ENCODE results near the gene PPAT.
"Not testable (repeated sequence)": the region's sequence is repeated elsewhere in the genome, so short reads cannot be mapped to it uniquely, and the experiment has no call there.

Gene PPAT

DNA sequence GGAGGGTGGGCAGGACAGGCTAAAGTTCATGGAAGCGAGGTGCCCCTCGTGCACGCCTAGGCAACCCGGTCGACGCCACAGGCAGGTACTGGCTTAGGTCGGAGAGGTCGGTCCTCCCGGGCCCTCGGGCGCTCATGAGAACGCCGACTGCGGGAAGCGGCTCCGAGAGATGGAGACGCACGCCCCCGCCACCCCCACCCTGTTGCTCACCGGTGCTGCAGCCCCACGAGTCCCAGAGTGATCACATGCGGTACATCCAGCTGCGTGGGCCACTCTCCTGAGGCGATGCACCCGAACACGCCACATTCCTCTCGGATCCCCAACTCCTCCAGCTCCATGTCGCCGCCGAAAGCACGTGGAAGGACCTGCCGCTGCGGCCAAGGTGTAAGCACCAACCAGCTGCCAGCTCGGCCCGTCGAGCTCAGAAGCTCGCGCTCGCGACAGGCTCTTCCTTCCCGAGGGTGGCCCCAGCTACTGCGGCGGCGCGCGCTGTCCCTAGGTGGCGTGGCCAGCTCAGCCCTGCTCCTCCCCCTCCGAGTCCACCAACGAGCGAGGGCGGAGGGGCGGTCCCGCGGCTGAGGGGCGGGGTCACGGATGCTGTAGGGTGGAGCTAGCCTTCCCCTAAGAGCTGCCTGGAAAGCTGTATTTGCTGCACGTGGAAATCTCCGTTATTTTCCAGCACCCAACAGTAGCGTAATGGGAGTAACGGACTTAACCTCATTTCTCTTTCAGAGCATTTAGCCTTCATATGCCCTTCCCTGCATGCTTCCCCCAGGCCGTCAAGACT is at the start of gene PPAT:
PPAT (minus strand) TSS at position 476 of the 787 bp plus-strand sequence; CDS start at position 338, 138 bp downstream.
- peak; percentile 95 for DNase-seq
- in situ Hi-C loops (cut with HindIII; ENCODE audit: low pct_ligation_motif_present, low pct_unique_long_range_greater_than_20kb, low sequenced_read_pairs) = no loop called here

DNA sequence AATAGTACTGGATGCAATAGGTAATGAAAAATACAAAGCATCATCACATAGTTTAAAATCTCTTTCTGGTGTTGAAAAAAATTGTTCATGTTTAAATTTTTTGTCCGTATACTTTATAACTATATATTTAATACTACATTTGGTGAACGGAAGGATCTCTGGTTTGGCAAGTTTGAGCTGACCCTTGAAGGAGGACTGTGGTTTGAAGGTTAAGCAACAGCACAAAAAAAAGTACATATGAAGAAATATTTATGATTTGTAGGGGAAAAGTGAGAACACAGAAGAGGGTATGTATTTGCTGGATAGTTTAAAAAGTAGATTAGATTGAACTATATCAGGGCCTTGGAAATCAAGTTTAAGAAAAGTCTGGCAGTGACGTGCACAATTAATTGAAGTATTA is 45.3 kb upstream of the PPAT start:
- no peak for DNase-seq
- in situ Hi-C loops (cut with HindIII; ENCODE audit: low pct_ligation_motif_present, low pct_unique_long_range_greater_than_20kb, low sequenced_read_pairs) = no loop called here

DNA sequence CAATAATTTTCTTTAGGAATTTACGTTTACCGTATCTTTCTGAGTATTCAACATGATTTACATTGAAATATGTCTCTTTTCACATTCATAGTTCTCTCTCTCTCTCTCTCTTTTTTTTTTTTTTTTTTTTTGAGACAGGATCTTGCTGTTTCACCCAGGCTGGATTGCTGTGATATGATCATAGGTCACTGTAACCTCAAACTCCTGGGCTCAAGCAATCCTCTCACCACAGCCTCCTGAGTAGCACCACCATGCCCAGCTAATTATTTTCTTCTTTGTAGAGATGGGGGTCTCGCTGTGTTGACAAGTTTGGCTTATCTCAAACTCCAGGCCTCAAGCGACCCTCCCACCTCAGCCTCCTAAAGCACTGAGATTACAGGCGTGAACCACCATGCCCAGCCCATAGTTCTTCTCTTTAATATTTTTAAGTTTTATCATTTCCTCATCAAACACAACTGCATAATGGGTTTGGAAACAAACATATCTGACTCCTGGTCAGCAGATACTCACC is 41.8 kb upstream of the PPAT start:
- no peak for DNase-seq
- in situ Hi-C loops (cut with HindIII; ENCODE audit: low pct_ligation_motif_present, low pct_unique_long_range_greater_than_20kb, low sequenced_read_pairs) = no loop called here

DNA sequence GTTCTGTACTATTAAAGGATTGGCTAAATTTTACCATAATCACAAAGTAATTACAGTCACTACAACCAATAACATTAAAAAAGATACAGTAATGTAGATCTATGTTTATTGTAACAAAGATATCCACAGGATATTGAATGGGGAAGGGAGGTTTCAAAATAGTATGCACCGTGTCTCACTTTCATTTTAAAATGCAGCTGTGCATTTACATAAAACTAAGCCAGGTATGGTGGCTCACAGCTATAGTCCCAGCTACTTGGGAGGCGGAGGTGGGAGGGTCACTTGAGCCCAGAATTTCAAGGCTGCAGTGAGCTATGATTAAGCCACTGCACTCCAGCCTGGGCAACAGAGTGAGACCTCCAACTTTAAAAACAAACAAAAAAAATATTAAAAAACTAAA is 40.5 kb upstream of the PPAT start:
- no peak for DNase-seq
- in situ Hi-C loops (cut with HindIII; ENCODE audit: low pct_ligation_motif_present, low pct_unique_long_range_greater_than_20kb, low sequenced_read_pairs) = no loop called here

DNA sequence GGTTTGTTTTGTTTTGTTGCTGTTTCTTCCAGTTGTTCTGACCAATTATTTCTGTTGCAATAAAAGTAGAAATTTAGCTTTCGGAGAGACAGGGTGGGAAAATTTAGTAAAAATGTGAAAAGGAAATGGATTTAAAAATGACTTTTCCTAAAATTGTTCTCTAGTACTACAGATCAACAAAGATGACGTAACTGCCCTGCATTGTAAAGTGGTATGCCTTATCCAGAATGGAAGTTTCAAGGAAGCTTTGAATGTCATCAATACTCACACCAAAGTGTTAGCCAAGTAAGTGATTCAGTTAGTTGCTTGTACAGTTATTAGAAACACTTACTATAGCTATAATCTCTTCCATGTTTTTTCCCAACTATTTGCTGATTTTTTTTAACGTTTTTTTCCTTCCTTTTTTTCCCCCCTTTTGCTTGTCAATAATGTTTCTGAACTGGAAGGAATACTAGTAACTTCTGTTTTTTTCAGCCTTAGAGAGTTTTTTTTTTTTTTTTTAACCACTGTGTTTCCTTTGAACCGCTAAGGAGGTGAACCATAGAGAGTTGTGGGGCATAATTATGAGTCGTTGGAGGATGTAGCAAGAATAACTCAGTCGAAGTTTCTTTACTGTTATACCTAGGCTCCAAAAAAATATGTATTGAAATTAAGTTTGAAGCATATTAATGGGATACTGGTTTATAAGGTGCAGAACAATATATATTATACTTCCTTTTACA is 34.2 kb upstream of the PPAT start:
- in situ Hi-C loops (cut with HindIII; ENCODE audit: low pct_ligation_motif_present, low pct_unique_long_range_greater_than_20kb, low sequenced_read_pairs) = no loop called here

DNA sequence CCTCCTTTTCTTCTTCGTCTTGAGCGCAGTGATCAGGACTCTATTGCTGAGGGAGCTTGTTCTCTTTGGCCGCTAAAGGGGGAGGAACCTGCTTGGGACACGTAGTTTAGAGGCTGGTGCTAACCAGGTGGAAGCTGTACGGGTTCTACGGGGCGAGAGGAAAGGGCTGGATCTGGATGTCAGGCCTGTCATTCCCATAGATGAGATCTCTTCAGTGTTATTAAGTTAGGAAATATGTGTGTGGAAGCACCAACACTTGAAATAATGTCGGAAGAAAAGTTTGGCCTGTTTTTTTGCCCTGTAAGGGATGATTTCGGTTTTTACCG is 32.6 kb upstream of the PPAT start:
- in situ Hi-C loops (cut with HindIII; ENCODE audit: low pct_ligation_motif_present, low pct_unique_long_range_greater_than_20kb, low sequenced_read_pairs) = no loop called here
- DNase-seq = peak; percentile 53

More for the DNA sequence above, 34.2 kb upstream of the PPAT start:
- no peak for DNase-seq

DNA sequence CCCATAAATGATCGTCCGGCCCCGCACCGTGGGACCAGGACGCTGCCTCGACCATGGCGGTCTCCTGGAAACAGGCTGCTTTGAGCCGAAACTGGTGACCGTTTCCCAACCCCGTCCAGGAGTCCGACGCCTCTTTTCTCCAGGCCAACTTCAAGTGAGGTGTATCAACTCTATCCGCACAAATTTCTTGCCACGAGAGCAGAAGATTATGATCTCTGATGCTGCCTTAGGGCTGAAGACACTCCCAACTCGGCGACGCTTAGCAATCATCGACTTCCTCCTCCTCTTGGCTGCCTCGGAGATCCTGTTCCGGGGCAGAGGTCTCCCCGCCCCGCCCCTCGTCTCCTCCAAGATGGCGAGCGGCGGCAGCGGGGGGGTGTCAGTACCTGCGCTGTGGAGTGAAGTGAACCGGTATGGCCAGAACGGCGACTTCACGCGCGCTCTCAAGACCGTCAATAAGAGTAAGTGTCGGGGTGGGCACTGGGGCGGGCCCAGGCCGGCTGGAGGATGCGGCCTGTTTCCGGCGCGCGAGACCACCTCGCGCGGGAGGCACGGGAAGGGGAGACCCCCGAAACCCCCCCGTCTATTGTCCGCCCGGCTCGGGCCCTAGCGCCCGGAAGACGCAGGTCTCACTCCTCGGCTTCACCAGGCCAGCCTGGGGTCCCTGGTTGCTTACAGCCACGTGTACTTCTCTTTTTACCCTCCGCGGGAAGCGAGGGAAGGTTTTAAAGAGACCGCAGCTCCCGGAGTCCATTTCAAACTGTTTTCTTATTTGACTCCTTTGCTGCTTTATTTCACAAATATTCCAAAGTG is 32.1 kb upstream of the PPAT start, which contains the start of gene SRP72:
SRP72 (plus strand) TSS at position 334 of the 813 bp plus-strand sequence; CDS start at position 353, 19 bp downstream.
- in situ Hi-C loops (cut with HindIII; ENCODE audit: low pct_ligation_motif_present, low pct_unique_long_range_greater_than_20kb, low sequenced_read_pairs) = no loop called here

DNA sequence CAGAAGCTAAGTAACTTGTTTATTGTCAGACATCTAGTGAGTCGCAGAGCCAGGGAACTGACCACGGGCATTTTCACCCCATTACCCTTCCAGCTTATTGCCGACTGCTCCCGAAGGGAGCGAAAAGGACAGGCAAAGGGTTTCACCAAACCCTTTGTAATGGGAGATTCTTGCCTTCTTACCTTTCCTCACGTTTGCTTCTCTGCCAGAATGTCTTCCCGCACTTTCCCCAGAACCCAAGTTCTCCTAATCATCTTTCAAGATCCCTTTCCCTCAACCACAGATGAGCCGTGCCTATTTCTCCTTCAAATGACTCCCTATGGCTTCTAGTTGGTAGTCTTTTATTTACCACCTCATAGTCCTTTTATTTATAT is 31.5 kb upstream of the PPAT start:
- DNase-seq = no peak
- in situ Hi-C loops (cut with HindIII; ENCODE audit: low pct_ligation_motif_present, low pct_unique_long_range_greater_than_20kb, low sequenced_read_pairs) = no loop called here

More for the DNA sequence above, 32.1 kb upstream of the PPAT start, which contains the start of gene SRP72:
- DNase-seq = peak; percentile 87

DNA sequence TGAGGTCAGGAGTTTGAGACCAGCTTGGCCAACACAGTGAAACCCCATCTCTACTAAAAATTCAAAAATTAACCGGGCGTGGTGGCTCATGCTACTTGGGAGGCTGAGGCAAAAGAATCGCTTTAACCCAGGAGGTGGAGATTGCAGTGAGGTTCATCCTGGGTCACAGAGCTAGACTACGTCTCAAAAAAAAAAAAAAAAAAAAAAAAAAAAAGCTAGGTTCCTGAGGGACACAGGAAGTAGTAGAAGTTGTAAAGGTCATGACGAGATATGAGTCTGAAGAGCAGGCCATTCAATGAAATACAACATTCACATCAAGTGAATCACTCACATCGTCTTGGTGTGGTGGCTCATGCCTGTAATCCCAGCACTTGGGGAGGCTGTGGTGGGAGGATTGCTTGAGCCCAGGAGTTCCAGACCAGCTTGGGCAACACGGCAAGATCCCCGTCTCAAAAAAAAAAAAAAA is 30.9 kb upstream of the PPAT start:
- in situ Hi-C loops (cut with HindIII; ENCODE audit: low pct_ligation_motif_present, low pct_unique_long_range_greater_than_20kb, low sequenced_read_pairs) = not testable (repeated sequence)
- peak; percentile 82 for DNase-seq

DNA sequence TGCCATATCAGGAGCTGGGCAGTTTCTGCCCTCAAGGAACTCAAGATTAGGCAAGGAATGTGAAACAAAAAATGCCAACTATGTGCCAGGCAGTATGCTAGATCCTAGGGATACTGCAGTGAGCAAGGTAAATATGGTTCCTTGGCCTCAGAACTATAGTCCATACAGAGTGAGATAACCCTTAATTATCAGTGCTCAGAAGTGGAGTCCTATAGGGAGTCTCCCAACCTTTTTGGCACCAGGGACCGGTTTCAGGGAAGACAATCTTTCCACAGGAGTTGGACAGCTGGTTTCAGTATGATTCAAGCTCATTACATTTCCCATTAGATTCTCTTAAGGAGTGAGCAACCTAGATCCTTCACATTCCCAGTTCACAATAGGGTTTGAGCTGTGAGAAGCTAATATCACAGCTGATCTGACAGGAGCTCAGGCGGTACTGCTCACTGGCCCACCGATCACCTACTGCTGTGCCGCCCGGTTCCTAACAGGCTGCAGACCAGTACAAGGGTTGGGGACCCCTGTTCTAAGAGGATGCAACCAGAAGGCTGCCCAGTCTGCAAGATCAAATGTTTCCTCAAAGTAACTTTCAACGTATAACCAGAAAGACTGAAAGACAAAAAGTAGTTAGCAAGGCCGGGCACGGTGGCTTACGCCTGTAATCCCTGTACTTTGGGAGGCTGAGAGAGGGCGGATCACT is 30.3 kb upstream of the PPAT start:
- in situ Hi-C loops (cut with HindIII; ENCODE audit: low pct_ligation_motif_present, low pct_unique_long_range_greater_than_20kb, low sequenced_read_pairs) = no loop called here
- peak; percentile 17 for DNase-seq

DNA sequence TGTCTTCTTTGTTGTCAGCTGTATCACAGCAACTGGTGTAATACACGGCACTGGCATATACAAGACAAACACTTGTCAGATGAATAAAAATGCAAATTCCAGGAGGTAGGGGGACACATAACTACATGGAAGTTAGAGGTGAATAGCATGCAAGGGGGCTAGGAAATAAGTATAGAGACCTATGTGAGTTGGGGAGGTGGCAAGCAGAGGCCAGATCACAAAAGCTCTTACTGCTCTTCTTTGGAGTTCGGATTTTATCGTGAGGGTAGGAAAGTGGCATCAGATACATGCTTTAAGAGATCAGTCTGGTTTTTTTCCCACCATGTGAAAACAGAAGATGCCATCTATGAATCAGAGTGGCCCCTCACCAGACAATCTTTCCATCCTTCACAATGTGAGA is 29.2 kb upstream of the PPAT start:
- DNase-seq = no peak
- in situ Hi-C loops (cut with HindIII; ENCODE audit: low pct_ligation_motif_present, low pct_unique_long_range_greater_than_20kb, low sequenced_read_pairs) = no loop called here

DNA sequence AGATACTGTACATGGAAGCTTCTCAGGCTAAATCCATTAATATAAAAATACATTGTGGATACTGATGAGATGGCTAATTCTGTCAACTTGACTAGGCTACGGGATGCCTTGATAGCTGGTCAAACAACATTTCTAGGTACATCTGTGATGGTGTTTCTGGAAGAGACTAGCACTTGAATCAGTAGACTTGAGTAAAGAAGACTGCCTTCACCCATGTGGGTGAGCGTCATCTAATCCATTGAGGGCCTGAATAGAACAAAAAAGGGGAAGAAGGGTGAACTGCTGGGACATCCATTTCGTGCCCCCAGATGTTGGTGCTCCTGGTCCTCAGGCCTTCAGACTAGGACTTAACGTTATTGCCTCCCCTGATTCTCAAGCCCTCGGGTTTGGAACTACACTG is 28.3 kb upstream of the PPAT start:
- no peak for DNase-seq
- in situ Hi-C loops (cut with HindIII; ENCODE audit: low pct_ligation_motif_present, low pct_unique_long_range_greater_than_20kb, low sequenced_read_pairs) = no loop called here

DNA sequence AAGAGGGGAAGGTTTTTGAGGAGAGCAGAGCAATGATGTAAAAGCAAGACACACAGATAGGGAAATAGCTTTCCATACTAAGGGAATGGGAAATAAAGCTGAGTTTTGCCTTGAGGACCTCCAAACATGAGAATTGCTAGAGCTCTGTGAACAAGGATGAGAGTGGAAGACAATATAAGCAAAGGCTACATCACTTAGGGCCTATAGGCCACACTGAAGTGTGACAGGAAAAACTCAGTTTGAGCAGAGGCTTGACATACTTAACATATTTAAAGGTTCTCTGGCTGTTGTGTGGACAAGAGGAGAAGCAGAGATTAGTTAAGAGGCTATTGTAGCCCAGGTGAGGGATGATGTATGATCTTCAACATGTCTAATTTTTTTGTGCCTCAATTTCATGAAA is 26.7 kb upstream of the PPAT start:
- in situ Hi-C loops (cut with HindIII; ENCODE audit: low pct_ligation_motif_present, low pct_unique_long_range_greater_than_20kb, low sequenced_read_pairs) = no loop called here

DNA sequence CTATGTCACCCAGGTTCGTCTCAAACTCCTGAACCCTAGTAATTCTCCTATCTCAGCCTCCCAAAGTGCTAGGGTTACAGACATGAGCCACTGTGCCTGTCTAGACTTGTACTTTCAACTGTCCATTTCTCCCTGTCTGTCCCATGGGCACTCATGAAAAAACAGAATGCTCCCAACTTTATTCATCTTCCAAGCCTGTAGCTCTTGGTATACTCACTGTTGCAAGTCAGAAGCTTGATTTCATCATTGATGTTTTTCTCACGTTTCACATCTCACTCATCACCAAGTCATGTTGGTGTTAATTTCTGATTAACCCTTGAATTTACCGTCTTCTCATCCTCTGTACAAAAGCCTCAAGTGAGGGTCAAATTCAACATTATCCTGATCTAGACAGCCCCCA is 24.7 kb upstream of the PPAT start:
- in situ Hi-C loops (cut with HindIII; ENCODE audit: low pct_ligation_motif_present, low pct_unique_long_range_greater_than_20kb, low sequenced_read_pairs) = no loop called here
- DNase-seq = no peak

More for the DNA sequence above, 26.7 kb upstream of the PPAT start:
- no peak for DNase-seq

DNA sequence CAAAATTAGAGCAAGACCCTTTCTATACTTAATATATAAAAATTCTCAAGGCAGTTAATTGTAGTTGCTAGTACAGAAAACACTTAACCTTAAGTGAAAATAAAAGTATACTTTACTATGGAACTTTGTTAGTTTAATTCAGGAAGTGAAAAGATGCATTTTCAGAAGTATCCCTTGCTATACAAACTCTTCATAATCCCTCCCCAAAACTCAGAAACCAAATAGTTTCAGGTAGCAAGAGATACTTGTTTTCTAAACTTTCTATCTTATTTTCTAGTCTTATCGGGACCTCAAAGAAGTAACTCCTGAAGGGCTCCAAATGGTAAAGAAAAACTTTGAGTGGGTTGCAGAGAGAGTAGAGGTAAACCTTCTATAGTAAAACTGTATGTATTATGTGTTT is 14.9 kb upstream of the PPAT start:
- in situ Hi-C loops (cut with HindIII; ENCODE audit: low pct_ligation_motif_present, low pct_unique_long_range_greater_than_20kb, low sequenced_read_pairs) = no loop called here
- no peak for DNase-seq

DNA sequence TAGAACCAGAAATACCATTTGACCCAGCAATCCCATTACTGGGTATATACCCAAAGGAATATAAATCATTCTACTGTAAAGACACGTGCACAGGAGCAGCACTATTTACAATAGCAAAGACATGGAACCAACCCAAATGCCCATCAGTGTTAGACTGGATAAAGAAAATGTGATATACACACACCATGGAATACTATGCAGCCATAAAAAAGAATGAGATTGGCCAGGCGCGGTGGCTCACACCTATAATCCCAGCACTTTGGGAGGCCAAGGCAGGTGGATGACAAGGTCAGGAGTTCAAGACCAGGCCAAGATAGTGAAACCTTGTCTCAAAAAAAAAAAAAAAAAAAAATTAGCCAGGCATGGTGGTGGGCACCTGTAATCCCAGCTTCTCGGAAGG is 14.1 kb upstream of the PPAT start:
- in situ Hi-C loops (cut with HindIII; ENCODE audit: low pct_ligation_motif_present, low pct_unique_long_range_greater_than_20kb, low sequenced_read_pairs); DNase-seq: not testable (repeated sequence)

DNA sequence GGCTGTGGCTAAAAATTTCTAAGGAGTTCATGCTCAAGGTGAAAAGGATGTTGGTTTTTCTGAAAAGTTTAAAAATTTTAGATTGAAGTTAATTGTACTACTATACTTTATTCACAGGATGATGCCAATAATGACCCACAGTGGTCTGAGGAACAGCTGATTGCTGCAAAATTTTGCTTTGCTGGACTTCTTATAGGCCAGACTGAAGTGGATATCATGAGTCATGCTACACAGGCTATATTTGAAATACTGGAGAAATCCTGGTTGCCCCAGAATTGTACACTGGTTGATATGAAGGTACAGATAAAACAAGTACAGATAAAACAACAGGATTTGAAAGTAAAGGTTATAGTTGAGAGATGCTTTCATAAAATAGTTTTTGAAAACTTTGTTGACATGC is 12.9 kb upstream of the PPAT start:
- in situ Hi-C loops (cut with HindIII; ENCODE audit: low pct_ligation_motif_present, low pct_unique_long_range_greater_than_20kb, low sequenced_read_pairs) = no loop called here
- no peak for DNase-seq

DNA sequence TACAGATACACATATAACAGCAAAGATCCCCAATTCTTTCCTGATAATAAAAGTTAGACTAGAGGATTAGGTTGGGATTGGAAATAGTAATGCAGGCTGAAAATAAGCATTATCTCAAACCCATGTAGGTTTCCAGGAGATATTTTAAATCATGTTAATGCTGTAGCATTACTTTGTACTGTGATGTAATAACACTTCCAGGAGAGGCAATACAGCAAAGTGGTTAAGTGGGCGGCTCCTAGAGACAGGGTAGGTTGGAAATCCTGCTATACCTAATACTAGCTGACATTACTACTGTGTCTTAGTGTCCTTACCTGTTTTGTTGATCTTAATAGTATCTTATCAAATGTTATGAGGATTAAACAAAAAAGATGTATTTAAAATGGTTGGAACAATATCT is 10.3 kb upstream of the PPAT start:
- no peak for DNase-seq
- in situ Hi-C loops (cut with HindIII; ENCODE audit: low pct_ligation_motif_present, low pct_unique_long_range_greater_than_20kb, low sequenced_read_pairs) = no loop called here

All from ACHN (cell line).